Fibroblast of peridontal ligament (primary cell): Measurements from ENCODE around the gene ALPI.

Experiments
- DNase-seq: peaks from one replicate; pipeline ENCODE4 v3.0.0-alpha.2; 2010; ENCODE audit errors: extremely low read depth

The ALPI gene

GRCh38 chr2:232497348-232497747 lies 41.4 kb downstream of the ALPI start:
- no peak for DNase-seq

DNA sequence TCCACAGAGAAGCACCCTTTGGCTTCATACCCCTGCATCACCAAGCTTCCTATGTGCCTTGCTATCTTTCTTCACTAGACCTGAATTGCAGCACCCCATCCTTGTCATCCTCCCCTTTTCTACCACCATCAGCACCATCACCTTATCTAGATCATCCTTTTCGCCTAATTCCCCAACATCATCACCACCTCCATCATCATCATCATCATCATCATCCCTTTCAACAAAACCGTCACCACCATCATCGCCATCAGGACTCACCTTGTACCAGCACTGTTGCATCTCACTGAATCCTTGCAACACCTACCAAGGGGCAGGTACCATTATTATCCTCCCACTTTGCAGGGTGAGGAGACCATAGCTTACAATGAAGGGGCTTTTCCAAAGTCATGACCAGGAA lies 42.5 kb downstream of the ALPI start:
- DNase-seq, result no peak

DNA sequence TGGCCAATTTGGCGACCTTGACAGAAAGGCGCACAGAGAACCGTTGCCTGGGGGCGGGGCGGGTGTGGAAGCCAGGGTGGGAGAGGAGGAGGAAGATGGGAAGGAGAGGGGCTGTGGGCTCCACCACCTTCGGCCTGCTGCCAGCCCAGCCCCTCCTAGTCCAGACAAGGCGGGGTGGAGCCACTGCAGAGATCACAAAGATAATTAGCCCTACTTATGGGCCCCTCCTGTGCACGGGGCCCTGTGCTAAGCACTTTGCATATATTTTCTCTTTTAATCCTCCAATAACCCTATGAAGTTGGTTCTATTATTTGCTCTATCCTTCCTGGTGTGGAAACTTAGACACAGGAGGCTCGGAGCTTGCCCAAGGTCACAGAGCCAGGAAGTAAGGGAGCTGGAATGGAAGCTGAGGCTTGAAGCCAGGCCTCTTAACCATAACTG lies 45.4 kb downstream of the ALPI start:
- DNase-seq, result no peak

- DNase-seq, result no peak
Measured at GRCh38 chr2:232501794-232502390, 45.9 kb downstream of the ALPI start.

DNA sequence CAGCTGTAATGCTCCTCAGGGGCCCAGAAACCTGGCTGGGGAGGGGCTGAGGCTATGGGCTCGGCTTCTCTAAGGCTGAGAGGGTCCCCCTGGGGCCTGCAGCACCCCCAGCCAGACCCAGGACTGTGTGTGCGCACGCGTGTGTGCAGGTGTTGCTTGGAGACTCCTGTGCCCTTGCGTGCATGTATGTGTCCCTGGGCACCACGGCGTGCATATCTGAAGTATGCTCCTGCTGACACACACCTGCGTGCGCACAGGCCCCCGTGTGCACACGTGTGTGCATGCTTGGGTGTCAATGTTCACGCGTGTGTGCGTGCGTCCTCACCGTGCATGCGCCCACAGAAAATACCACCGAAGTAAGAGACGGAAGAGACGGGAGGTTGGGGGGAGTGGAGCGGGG lies 46.6 kb downstream of the ALPI start:
- no peak for DNase-seq

GRCh38 chr2:232502911-232503808 lies 47.2 kb downstream of the ALPI start:
- peak; percentile 12 for DNase-seq

GRCh38 chr2:232503809-232504323 lies 47.9 kb downstream of the ALPI start:
- no peak for DNase-seq

DNA sequence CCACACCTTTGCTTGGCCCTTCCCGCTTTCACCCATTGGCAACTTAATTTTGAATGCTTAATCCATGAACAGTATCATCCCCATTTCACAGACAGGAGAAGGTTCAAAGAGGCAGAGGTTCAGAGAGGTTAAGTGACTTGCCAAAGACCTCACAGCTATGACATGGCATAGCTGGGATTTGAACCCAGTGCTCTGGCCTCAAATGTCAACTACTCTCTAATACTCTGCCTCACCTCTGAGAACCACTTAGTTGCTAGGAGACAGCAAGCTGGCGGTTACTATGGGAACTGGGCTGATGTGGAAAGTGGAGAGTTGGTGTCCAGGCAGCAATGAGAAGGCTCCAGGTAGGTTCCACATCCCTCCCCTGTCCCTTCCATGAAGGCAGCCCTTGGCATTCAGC lies 48.5 kb downstream of the ALPI start:
- DNase-seq, result no peak

GRCh38 chr2:232505856-232506255 lies 49.9 kb downstream of the ALPI start:
- no peak for DNase-seq

DNA sequence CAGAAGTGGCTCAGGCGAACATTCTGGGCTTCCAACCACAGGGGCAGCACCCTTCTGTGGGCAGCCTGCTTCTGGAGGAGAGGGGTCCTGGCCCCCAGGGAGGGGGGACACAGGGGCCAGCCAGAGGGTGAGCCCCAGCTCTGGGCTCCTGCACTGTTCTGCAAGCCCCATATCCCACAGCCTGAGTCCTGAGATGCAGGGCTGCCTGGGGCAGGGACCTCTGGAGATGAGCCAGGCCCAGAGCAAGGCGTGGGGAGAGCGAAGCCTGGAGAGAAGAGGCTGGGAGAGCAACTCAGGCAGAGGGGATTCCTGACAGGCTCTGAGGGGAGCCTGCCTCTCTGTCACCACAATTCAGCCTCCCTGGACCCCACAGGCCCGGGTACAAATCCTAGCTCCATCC lies 50.8 kb downstream of the ALPI start:
- DNase-seq, result no peak

DNA sequence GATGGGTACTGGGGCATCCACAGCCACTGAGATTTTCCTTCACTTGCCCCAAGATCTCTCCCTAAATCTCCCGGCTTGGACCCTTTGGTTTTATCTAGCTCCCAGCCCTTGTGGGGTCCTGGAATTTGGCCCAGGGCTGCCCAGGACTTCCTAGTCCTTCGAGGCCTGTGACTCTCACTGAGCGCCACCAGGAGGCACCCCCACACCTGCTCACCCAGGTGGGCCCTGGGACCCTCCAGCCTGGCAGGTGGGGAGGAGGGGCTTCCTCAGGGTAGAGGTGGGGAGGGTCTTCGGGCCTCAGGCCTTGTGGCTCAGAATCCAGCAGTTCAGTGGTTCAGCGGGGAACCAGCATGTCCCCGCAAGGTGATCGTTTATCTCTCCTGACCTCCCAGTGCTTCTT lies 52.3 kb downstream of the ALPI start:
- no peak for DNase-seq
